GM19438 (cell line): Measurements from ENCODE around the gene PRELID3B.

Source experiments
- ATAC-seq: cut with Tn5 transposase; IDR thresholded peaks from one replicate; pipeline ENCODE4 v1.9.1; 2021; ENCODE audit warnings: low read depth; ENCODE audit not compliant: unreplicated experiment

Gene PRELID3B

DNA sequence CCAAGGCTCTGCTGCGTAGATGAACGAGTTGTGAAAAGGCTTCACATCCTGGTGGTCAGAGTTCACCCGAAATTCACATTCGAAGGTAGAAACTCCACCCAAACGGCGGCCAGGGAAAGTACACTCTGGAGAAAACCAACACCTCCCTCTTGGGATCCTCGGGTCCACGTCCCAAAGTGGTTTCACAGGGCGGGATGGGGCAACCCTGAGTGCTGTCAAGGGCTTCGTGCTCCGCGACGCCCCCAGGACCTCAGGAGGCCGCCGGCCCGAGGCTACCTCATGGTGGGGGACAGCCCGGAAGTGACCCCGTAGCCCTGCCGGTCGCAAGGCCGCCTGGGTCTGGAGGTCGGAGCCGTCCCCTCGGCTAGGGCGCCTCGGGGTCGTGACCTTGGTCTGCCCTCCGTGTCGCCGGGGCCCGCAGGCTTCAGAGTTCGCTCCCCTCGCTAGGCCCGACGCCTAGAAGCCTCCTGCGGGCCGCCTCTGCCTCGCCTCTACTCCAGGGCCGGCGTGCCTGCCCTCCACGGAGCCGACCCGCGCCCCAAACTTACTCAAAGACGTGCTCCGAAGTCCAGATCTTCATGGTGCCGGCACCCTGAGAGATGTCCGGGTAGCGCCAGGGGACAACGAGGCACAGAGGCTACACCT, at the start of gene PRELID3B:
PRELID3B (minus strand) TSS at position 636 of the 645 bp plus-strand sequence; CDS start at position 580, 56 bp downstream.
- ATAC-seq = peak; percentile 32

DNA sequence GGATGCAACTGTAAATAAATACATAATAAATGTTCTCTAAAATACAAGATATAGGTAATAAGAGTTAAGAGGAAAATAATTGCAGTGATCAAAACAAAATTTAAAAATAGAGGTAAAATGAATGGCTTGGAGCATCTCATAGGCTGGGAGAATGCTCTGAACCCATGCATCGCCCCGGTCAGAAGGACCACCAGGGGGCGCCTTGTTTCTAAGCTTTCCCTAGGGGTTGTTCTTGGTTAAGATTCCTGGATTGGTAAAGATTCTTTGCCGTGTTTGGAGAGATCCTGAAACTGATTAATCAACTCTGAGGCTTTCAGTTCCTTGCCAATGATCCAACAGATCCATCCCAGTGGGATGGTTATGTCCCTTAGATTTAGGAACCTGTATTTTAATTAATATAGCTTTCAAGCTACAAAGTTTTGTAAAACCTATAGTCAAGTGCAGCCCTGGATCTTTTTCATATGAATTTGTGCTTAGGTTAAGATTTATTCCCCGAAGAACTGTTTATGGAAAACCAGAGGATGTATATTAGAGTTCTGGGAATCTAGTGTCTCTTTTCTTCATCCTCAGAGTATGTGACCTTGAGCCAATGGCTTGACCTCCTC, 45.3 kb upstream of the PRELID3B start:
- no peak for ATAC-seq

DNA sequence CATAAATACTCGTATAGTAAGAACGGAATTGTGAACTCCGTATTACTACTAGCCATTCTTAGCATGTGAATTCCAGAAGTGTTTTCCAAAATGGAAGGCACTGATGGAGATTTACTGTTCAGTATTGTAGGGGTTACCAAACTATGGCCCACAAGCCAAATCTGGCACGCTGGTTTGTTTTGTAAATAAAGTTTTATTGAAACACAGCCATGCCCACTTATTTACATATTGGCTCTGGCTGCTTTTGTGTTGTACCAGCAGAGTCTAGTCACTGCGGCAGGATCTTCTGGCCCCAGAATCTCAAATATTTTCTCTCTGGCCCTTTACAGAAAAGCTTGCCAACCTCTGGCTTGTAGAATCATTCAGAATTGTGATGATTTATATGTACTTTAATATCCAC, 44.3 kb upstream of the PRELID3B start:
- no peak for ATAC-seq

DNA sequence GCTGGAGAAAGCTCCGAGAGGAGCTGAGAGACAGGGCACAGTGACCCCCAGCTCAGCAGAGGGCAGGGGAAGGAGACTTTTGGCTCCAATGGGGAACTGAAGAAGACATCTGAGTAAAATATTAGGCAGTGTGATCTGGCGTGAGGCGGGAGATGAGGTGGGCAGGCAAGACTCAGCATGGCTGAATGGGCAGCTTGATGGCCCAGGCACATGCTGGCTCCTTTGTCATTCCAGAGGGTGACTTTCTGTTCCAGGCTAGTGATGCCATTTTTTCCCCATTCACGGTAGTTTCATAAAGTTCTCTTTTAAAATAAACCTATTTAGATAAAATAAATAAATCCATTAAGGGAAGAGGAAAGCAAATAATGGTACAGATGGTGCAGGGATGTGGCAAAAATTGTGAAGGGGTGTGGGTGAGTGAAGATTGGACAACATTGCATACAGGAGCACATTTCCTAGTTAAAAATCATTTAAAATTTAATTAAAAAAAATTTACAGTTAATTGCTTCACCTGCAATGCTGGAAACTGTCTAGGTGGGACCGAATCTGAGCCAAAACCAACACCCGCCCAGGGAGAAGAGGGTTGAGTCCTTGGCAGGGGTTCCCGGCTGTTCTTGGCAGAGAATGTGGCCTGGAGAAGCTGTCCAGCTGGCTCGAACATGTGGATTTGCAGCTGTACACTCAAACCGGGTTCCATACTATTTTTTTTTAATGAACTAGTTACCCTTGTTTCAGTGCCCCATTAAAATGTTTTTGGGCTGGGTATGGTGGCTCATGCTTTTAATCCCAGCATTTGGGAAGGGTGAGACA, 41.7 kb upstream of the PRELID3B start:
- ATAC-seq = no peak

DNA sequence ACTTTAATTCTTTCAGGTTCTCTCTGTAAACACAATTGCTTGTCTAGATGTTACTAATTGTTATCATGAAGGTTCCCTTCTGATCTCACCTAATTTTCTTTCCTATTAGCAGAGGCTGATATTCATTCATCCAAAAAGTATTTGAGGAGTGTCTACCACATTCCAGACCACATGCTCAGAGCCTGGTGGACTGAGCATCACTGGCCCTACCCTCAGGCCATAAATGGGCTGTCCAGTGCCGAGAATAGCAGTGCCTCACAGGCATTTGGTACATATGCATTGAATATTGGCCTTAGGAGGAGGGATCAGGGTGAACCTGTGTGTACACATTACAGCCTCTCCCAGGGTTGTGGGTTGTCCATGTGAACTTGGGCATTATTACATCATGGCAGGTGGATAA, 40.4 kb upstream of the PRELID3B start:
- no peak for ATAC-seq

DNA sequence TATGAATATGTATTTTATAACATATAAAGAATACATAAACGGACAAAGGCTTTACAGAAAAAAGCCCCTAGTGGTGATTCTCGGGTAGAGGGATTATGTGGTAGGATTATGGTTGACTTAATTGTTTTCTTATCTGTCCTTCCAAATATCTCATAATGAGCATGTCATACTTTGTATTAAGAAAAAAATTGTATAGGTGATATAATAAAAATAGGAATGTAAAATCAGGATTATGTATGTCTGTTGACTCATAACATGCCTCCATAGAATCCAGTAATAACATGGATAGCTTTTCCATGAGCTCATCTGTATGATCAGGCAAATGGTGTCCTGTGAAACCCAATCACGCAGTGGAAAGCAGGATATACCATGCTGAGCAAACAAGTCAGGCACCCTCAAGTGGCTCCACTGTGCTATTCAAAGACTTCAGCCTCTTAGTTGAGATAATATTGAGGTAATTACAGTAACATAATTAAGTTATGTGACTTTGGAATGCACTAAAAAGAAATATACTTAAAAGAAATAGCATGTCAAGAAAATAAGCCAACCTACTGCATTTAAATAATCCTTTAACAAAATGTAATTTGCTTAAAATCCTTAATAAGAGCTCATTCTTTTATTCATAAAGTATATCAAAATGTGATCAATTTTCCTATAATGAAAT, 39.6 kb upstream of the PRELID3B start:
- ATAC-seq = no peak

DNA sequence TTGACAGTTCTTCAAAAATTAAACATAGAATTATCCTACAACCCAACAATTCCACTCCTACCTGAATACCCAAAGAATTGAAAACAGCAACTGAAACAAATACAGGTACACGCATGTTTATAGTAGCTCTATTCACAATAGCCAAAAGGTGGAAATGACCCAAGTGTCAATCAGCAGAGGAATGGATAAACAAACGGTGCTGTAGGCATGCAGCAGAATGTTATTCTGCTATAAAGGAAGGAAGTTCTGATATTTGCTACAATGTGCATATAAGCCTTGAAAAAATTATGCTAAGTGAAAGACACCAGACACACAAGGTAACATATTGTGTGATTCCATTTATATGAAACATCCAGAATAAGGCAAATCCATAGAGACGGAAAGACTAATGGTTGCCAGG, 38.5 kb upstream of the PRELID3B start:
- ATAC-seq = no peak

DNA sequence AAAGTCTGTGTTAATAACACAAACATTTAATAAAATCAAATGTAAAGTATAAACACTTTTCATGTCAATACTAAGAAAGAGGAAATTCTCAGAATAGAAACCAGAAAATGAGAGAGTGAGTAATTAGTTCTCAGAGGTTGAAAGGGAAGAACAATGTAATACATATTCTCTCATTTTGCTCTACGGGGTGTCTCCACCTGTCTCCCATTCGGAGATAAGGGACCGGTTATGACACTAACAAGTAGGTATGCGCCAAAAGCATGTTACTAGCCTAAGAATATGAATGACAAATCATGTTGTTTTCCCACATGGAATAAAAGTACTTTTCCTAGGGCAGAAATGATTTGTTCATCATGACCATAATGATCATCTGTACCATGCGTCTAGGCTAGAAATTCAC, 35.6 kb upstream of the PRELID3B start:
- no peak for ATAC-seq

DNA sequence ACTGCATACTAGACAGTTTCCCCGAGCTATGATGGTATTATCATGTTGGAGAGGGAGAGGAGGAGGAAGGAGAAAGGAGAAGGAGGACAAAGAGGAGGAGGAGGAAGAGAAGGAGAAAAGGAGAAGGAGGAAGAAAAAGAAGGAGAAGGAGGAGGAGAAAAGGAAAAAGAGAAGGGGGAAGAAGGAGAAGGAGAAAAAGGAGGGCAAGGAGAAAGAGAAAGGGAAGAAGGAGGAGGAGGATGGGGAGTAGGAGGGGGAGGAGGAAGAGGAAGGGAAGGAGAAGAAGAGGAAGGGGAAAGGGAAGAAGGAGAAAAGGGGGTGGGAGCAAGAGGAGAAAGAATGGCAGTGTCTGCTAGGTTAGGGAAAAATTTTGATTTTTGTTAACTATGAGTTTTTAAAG, 35.1 kb upstream of the PRELID3B start:
- no peak for ATAC-seq

DNA sequence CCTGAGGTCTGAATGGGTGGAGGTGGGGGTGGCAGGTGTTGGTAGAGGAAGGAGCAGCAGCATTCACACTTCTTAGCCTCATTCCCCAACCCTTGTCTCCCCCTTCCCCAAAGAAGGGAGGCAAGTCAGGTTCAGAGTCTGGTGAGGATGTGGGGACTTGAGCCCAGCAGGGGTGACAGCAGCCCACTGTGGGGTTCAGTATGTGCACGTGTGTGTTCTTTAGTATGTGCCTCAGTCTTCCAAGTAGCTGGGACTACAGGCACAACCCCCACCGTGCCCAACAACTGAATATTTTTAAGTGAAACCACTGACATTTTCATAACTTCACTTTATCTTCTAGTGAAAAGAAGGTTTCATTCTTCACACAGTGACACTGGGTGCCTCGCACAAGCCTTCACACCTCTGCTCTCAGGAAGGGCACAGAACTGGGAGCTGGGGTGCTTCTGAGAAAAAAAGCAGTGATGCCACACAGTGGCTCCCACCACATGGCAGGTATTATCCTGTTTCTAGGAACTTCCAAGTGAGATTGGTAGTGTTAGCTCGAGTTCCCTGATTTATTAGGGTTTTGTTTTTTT, 33.4 kb upstream of the PRELID3B start:
- ATAC-seq = no peak

DNA sequence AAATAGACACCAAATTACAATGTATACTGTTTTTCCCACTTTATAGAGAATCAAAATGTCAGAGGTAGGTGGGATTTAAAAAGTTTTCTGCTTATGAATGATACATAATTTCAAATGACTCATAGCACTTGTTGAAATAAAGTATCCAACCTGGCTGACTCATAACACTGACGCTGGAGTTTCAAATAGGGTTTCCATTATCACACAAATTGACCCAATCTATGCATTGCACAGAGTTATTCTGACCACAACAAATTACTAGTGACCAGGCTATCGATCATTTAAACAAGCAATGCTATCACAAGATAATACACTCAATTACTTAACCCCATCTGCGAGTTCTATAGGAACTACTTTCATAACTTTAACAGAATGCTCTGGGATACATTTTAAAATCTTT, 31.9 kb upstream of the PRELID3B start:
- no peak for ATAC-seq

DNA sequence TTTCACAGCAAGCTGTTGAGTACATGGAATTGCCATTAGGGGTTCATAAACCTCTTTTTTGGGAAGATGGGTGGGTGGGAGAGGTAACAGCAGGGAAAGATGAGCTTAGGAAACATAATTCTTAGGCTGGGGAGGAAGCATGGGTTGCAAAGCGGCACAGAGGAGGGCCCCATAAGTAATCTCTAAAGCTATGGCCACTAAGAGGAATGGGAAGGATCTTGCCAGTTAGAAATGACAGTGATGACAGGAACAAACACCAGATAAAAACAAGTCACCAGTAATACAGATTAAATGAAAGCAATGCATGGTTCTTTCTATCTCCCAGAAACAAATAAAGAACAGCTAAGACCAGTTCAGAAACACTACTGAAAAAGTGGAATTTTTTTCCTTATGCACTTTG, 31.0 kb upstream of the PRELID3B start:
- no peak for ATAC-seq

DNA sequence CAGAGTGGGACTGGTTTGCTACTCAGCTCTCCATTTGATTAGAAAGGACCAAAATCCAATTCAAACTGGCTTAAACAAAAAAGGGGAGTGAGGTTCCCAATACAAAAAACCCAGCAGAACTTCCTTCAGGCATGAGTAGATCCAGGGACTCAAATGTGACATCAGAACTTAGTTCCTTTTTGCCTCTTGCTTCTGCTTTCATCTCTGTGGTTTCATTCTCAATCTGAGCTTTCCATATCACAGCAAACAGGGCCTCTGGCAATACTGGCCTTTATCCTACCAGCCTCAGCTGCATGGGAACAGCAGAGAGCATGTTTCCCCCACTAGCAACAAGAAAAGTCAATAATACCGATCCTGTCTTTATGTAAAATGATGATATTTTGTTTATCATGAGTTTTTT, 28.6 kb upstream of the PRELID3B start:
- ATAC-seq = no peak

DNA sequence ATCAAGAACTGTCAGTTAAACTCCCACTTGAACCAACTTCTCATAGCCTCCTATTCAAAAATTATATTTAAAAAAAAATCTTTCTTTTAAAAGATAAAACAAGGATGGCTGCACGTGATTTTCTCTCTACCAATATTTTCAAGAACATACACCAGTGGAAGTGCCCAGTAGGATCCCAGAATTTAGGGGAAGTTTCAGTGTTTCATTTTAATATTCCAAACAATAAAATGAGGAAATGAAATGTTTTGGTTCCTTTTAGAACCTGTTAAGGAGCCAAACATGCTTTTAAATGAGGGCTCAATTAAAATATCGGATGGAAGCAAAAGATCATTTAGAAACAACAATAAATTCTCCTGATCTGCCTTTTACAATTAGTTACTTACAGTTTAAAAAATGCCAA, 26.4 kb upstream of the PRELID3B start:
- ATAC-seq = no peak

DNA sequence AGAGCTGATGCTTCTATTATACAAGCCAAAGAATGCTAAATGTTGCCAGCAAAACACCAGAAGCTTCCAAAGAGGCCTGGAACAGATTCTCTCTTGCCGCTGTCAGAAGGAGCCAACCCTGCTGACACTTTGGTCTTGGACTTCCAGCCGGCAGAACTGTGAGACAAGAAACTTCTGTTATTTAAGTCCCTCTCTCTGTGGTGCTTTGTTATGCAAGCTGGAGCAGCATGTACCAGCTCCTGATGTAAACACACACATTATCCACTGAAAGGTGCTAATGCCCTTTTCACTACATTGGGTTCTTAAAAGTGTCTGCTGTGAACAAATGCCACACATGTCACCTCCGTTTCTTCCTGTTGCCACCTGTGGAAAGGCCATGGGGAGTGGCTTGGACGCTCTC, 25.9 kb upstream of the PRELID3B start:
- no peak for ATAC-seq

DNA sequence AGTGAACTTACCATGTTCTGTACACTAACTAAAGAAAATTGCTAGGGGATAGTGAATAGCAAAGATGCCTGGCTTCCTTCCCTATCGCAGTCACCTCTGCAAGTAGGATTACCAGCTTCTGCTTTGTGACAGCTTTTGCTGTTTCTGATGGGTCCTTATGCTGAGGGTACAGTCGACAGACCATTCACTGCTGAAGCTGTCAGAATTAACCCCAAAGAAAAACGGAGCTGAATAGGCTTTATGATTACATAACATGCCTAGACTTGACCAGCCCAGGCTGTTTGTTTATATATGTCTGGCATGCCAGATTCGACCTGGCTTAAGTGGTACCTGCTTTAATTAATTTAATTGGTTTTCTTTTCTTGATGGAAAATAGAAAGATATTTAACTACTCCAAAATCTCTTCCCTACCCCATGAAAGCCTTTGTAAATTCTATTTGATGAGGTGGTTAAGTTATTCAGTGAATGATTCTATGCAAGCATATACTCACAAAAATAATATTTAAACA, 21.7 kb upstream of the PRELID3B start:
- no peak for ATAC-seq

DNA sequence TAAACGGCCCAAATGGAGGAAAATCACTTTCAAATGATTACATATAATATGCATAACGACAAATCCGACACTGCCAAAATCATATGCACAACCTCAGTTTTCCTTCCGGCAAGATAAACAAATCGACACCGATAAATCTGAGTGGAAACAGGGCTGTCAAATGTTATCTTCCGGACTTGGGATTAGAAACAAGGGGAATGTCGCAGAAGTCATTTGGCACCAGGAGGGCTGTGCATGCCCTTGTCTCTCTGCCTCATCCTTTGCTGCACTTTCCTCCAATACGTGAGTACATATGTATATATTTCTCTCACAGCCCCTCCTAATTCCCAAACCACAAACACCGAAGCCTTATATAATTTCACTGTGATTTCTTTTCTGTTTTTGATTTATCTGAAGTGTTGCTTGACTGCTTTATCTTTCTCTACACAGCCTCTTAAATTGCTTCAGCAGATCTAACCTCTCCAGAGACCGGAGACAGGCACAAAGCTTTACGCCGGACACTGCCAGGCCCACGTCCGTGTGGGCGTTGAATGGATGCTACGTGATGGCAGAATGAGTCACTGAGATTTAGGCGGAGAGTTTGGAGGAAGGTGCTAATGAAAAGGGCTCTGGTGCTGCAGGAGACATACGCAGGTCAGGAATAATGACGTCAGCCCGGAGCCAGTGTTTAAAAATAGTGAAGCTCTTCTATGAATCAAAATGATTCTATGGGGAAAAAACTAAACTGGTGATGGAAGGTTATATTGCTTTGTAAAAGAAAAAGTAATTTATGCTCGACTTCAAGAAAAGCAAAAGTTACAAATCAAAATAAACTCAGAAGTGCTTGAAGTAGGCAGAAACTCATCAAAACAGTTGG, 21.0 kb upstream of the PRELID3B start:
- ATAC-seq = no peak

DNA sequence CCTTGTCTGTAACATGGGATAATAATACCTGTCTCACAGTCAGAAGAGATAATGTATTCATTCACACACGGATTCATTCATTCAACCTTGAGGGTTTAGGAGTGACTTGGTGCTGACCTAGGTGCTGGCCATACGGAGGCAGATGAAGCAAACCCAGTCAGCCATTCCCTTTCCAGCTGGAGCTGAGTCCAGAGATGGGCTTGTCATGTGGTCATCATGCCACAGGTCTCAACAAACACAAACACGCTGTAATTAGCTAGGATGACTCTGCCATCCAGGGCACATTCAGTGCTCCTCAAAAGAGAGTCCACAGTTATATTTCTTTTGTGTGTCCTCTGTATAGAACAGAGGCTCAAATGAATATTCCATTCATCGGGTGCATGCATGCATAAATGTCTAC, 19.5 kb upstream of the PRELID3B start:
- ATAC-seq = no peak

DNA sequence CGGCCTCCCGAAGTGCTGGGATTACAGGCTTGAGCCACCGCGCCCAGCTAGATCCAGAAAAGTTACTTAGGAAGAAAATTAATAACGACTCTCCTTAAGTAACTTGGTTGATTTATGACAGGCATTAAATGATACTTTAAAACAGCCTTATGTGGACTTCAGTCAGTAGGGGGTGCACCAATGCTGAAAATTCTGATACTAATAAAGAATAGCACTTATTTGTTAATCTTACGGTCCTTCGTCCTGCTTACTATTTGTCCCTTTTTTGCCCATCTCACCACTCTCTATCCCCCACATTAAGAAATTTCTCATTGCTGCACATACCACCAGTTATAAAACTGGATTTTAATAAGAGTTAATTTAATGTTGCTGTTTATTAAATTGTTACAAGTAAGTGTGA, 12.7 kb upstream of the PRELID3B start:
- ATAC-seq = no peak

DNA sequence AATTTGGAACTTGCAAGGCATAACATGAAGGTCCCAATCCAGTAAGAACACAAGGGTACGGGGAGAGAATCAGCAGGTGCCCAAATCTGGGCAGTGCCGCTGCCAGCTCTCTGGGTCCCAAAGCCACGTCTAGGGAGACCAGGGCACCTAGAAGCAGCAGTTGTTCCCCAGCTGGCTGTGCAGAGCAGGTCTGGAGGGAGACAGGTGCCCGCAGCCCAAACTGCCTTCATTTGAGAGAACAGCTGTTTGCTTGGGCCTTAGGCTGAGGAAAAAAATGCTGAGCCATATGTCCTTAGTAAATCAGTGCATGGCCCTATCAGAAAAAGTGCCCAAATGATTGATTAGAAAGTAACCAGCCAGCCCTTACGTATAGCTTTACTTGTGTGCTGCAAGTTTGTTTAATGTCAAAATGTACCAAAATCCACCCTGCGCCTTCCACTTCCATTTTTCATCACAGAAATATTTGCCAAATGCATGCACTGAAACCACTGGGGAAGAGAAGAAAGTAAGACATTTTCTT, 9.1 kb upstream of the PRELID3B start:
- no peak for ATAC-seq
